ENCODE measurements around the gene PEX13.
A peak's percentile ranks its signal among the peaks of the same experiment; 100 is the strongest.
"Not testable (repeated sequence)": the region's sequence is repeated elsewhere in the genome, so short reads cannot be mapped to it uniquely, and the experiment has no call there.

The PEX13 gene

GRCh38 chr2:61009355-61009754 lies 8.2 kb upstream of the PEX13 start:
- no peak for DNase-seq (ENCODE audit: low read depth)

GRCh38 chr2:61011678-61012077 lies 5.8 kb upstream of the PEX13 start:
- no peak for DNase-seq (ENCODE audit: low read depth)

- not testable (repeated sequence) for DNase-seq (ENCODE audit: low read depth)
Observed at GRCh38 chr2:61012303-61012702, 5.2 kb upstream of the PEX13 start.

- no peak for DNase-seq (ENCODE audit: low read depth)
Observed at GRCh38 chr2:61013382-61013781, 4.1 kb upstream of the PEX13 start.

GRCh38 chr2:61014763-61015162 lies 2.8 kb upstream of the PEX13 start:
- DNase-seq (ENCODE audit: low read depth) = no peak

- DNase-seq (ENCODE audit: low read depth) = no peak
Observed at GRCh38 chr2:61015976-61016375, 1.5 kb upstream of the PEX13 start.

GRCh38 chr2:61016392-61017002 lies 1.0 kb upstream of the PEX13 start:
- DNase-seq (ENCODE audit: low read depth) = no peak

- peak; percentile 52 for DNase-seq (ENCODE audit: low read depth)
Observed at GRCh38 chr2:61017003-61017555, 441 bp upstream of the PEX13 start.

GRCh38 chr2:61018318-61018755 lies 817 bp downstream of the PEX13 start:
- no peak for DNase-seq (ENCODE audit: low read depth)

GRCh38 chr2:61018798-61019197 lies 1.3 kb downstream of the PEX13 start:
- no peak for DNase-seq (ENCODE audit: low read depth)

- DNase-seq (ENCODE audit: low read depth) = no peak
Observed at GRCh38 chr2:61021228-61021660, 3.7 kb downstream of the PEX13 start.

- DNase-seq (ENCODE audit: low read depth) = no peak
Observed at GRCh38 chr2:61023670-61024069, 6.2 kb downstream of the PEX13 start.

GRCh38 chr2:61029533-61029932 lies 12.0 kb downstream of the PEX13 start:
- no peak for DNase-seq (ENCODE audit: low read depth)

GRCh38 chr2:61034592-61034991 lies 17.1 kb downstream of the PEX13 start:
- not testable (repeated sequence) for DNase-seq (ENCODE audit: low read depth)

- not testable (repeated sequence) for DNase-seq (ENCODE audit: low read depth)
Observed at GRCh38 chr2:61036643-61037042, 19.1 kb downstream of the PEX13 start.

GRCh38 chr2:61042807-61043206 lies 25.3 kb downstream of the PEX13 start:
- no peak for DNase-seq (ENCODE audit: low read depth)

GRCh38 chr2:61044636-61045035 lies 27.1 kb downstream of the PEX13 start:
- DNase-seq (ENCODE audit: low read depth) = no peak

- DNase-seq (ENCODE audit: low read depth) = no peak
Observed at GRCh38 chr2:61045226-61045625, 27.7 kb downstream of the PEX13 start.

- no peak for DNase-seq (ENCODE audit: low read depth)
Observed at GRCh38 chr2:61045999-61046398, 28.5 kb downstream of the PEX13 start.

- DNase-seq (ENCODE audit: low read depth) = no peak
Observed at GRCh38 chr2:61055557-61055956, 38.0 kb downstream of the PEX13 start.

- DNase-seq (ENCODE audit: low read depth) = no peak
Observed at GRCh38 chr2:61057562-61057961, 40.0 kb downstream of the PEX13 start.

GRCh38 chr2:61059382-61059781 lies 41.9 kb downstream of the PEX13 start:
- no peak for DNase-seq (ENCODE audit: low read depth)

- DNase-seq (ENCODE audit: low read depth) = peak; percentile 62
Observed at GRCh38 chr2:61065714-61066709, 48.5 kb downstream of the PEX13 start, which contains the start of gene SANBR. Gene SANBR, plus strand, starts transcription at chr2:61065871. Its CDS starts 4,480 bp downstream, at chr2:61070351.
